Keratinocyte (primary cell): ENCODE measurements around the gene STARD8. TPM values are rescaled to one million over a fixed set of nuclear protein-coding genes. Genes with fewer than 3 reads are reported as not detected.

ENCODE experiments used
- DNase-seq: peaks from one replicate; pipeline ENCODE4 v3.0.0-alpha.2; 2011; ENCODE audit warnings: low read depth, missing footprints, low spot score
- FAIRE-seq: peaks from 2 replicates; lab custom pipeline; 2011; peaks lifted over from hg19 to GRCh38; lab: Jason Lieb, UNC
- H2AFZ ChIP-seq: 2 replicates; pipeline ENCODE4 v1.6.0; 2012; ENCODE audit warnings: low read length, control low read depth, inconsistent platforms; ENCODE audit not compliant: control insufficient read depth
- H3K27ac ChIP-seq: 2 replicates; pipeline ENCODE4 v1.5.1; 2011; ENCODE audit warnings: low read length; ENCODE audit not compliant: control insufficient read depth, insufficient read depth
- H3K27me3 ChIP-seq: 3 replicates; pipeline ENCODE4 v1.6.0; 2011; ENCODE audit warnings: low read length; ENCODE audit not compliant: control insufficient read depth, insufficient read depth; ENCODE audit errors: extremely low read depth
- H3K36me3 ChIP-seq, 2 experiments: 2 replicates in 1 of 2; 3 replicates in 1 of 2; pipeline ENCODE4 v1.5.1; 2011; ENCODE audit warnings: low read length in 2 of 2, mild to moderate bottlenecking in 1 of 2; ENCODE audit not compliant: control insufficient read depth in 2 of 2, insufficient read depth in 2 of 2; ENCODE audit errors: extremely low read depth in 1 of 2
- H3K4me1 ChIP-seq: 3 replicates; pipeline ENCODE4 v1.5.1; 2011; ENCODE audit warnings: low read length; ENCODE audit not compliant: control insufficient read depth, insufficient read depth; ENCODE audit errors: extremely low read depth
- H3K4me2 ChIP-seq: 3 replicates; pipeline ENCODE4 v1.6.0; 2011; ENCODE audit warnings: low read depth, low read length; ENCODE audit not compliant: control insufficient read depth, insufficient read depth; ENCODE audit errors: extremely low read depth
- H3K4me3 ChIP-seq, 3 experiments: fragments of 200-600 bp in 1 of 3; sonication (generic) in 1 of 3; 2 replicates in 2 of 3; 3 replicates in 1 of 3; pipeline ENCODE4 v1.5.1; 2011 to 2016; ENCODE audit warnings: low read length in 3 of 3, mild to moderate bottlenecking in 3 of 3, control low read depth in 2 of 3, inconsistent platforms in 1 of 3, low read depth in 1 of 3, mixed read lengths in 1 of 3, mixed run types in 1 of 3, moderate library complexity in 1 of 3; ENCODE audit not compliant: control insufficient read depth in 2 of 3, insufficient read depth in 2 of 3; ENCODE audit errors: extremely low read depth in 1 of 3
- H3K79me2 ChIP-seq: 2 replicates; pipeline ENCODE4 v1.6.0; 2012; ENCODE audit warnings: low read length; ENCODE audit not compliant: control insufficient read depth, insufficient read depth
- H3K9ac ChIP-seq: 3 replicates; pipeline ENCODE4 v1.6.0; 2011; ENCODE audit warnings: low read length; ENCODE audit not compliant: control insufficient read depth, insufficient read depth; ENCODE audit errors: extremely low read depth
- H3K9me1 ChIP-seq: 3 replicates; pipeline ENCODE4 v1.6.0; 2011; ENCODE audit warnings: low read length; ENCODE audit not compliant: control insufficient read depth, insufficient read depth; ENCODE audit errors: extremely low read depth
- H3K9me3 ChIP-seq: 2 replicates; pipeline ENCODE4 v1.5.1; 2012; ENCODE audit warnings: low read depth, low read length; ENCODE audit not compliant: control insufficient read depth
- H4K20me1 ChIP-seq: 3 replicates; pipeline ENCODE4 v1.6.0; 2011; ENCODE audit warnings: low read length; ENCODE audit not compliant: control insufficient read depth, insufficient read depth; ENCODE audit errors: extremely low read depth
- CTCF ChIP-seq, 3 experiments: IDR thresholded peaks in 1 of 3; conservative IDR thresholded peaks in 1 of 3; optimal IDR thresholded peaks in 1 of 3; 2 replicates in 2 of 3; 3 replicates in 1 of 3; pipeline versions ENCODE3 to v1.5.1; 2011; ENCODE audit warnings: low read length in 3 of 3, mild to moderate bottlenecking in 3 of 3, moderate library complexity in 2 of 3, control low read depth in 1 of 3, inconsistent platforms in 1 of 3; ENCODE audit not compliant: insufficient read depth in 2 of 3; ENCODE audit errors: extremely low read depth in 1 of 3
- EZH2 ChIP-seq: IDR thresholded peaks from one replicate; pipeline ENCODE4 v1.6.1; 2012; ENCODE audit warnings: inconsistent platforms, mild to moderate bottlenecking, low read length, moderate library complexity
- dilution Hi-C: fragments of 300-500 bp; cut with MboI; formaldehyde crosslinking; loops from one replicate; pipeline ENCODE4 v1.7.0; 2020; ENCODE audit warnings: low sequenced_read_pairs; ENCODE audit not compliant: extremely low pct_ligation_motif_present
- polyA plus RNA-seq, 5 experiments: library from polyadenylated mRNA; depleted of rRNA in 3 of 5; stranded (reverse) in 3 of 5; stranded (forward) in 1 of 5; unstranded in 1 of 5; fragments of >200 nt; gene quantifications; 1 replicate in 1 of 5; 2 replicates in 3 of 5; 3 replicates in 1 of 5; pipeline versions ENCODE4 v1.2.1 to v1.2.3, GENCODE V29; 2011 to 2012; ENCODE audit warnings: missing spikeins in 2 of 5, low read depth in 1 of 5, low replicate concordance in 1 of 5

Gene STARD8
- polyA plus RNA-seq, 1 donor (not counting 4 experiments of a cell fraction or from before 2014, with no cell fraction given), result 0.07 TPM

GRCh38 chrX:68683580-68683979 is 36.1 kb downstream of the STARD8 start:
- Histone ChIP-seq H3K4me3 (no peak overlapping the region), H3K36me3 (no peaks in the 10 kb centered on the region), H3K9me3 (no peaks in the 10 kb centered on the region), H3K27ac (no peak overlapping the region), H2AFZ (no peak overlapping the region), H3K27me3 (peaks cover 7% of the 10 kb centered on the region), H3K9ac (no peak overlapping the region), H3K79me2 (no peaks in the 10 kb centered on the region), H3K9me1 (no peaks in the 10 kb centered on the region), H3K4me1 (peaks cover 3% of the 10 kb centered on the region), H3K4me2 (no peak overlapping the region), H4K20me1 (no peaks in the 10 kb centered on the region)
- no peak for TF ChIP-seq CTCF (optimal IDR thresholded peaks at IDR 0.05 in 1 of 3, IDR thresholded peaks at IDR 0.05 in 1 of 3, conservative IDR thresholded peaks at IDR 0.05 in 1 of 3; ENCODE audit: extremely low read depth in 1 of 3, insufficient read depth in 2 of 3, low read length in 3 of 3)
- no peak for TF ChIP-seq EZH2
- DNase-seq (no peak), FAIRE-seq (no peak)
- dilution Hi-C loops, result no loop called here

- no peak for FAIRE-seq
Measured at GRCh38 chrX:68684291-68684918, 36.9 kb downstream of the STARD8 start.

More at GRCh38 chrX:68684291-68684918, 36.9 kb downstream of the STARD8 start:
- H3K27ac ChIP-seq, result no peak overlapping the region
- H3K9ac ChIP-seq, result no peak overlapping the region
- no peak overlapping the region for H3K4me3 ChIP-seq
- H3K9me3 ChIP-seq, result no peaks in the 10 kb centered on the region
- no peak overlapping the region for H3K4me2 ChIP-seq
- dilution Hi-C loops, result no loop called here
- no peaks in the 10 kb centered on the region for H3K36me3 ChIP-seq
- no peaks in the 10 kb centered on the region for H3K9me1 ChIP-seq
- peaks cover 7% of the 10 kb centered on the region for H3K27me3 ChIP-seq
- no peak for DNase-seq
- H2AFZ ChIP-seq, result no peak overlapping the region
- TF ChIP-seq EZH2 (no peak), CTCF (optimal IDR thresholded peaks at IDR 0.05 in 1 of 3, IDR thresholded peaks at IDR 0.05 in 1 of 3, conservative IDR thresholded peaks at IDR 0.05 in 1 of 3; ENCODE audit: extremely low read depth in 1 of 3, insufficient read depth in 2 of 3, low read length in 3 of 3) (no peak)
- H4K20me1 ChIP-seq, result no peaks in the 10 kb centered on the region
- H3K79me2 ChIP-seq, result no peaks in the 10 kb centered on the region
- peaks cover 3% of the 10 kb centered on the region for H3K4me1 ChIP-seq
